ENCODE results near the gene ZNF407.

The ZNF407 gene

GRCh38 chr18:74579496-74580065, 18.1 kb upstream of the ZNF407 start:
- DNase-seq (ENCODE audit: low read depth in 2 of 2): no peak

- DNase-seq (ENCODE audit: low read depth in 2 of 2): no peak
Observed at GRCh38 chr18:74582642-74583041, 15.0 kb upstream of the ZNF407 start.

- no peak for DNase-seq (ENCODE audit: low read depth in 2 of 2)
Observed at GRCh38 chr18:74587441-74587840, 10.2 kb upstream of the ZNF407 start.

GRCh38 chr18:74589021-74589420, 8.6 kb upstream of the ZNF407 start:
- DNase-seq (ENCODE audit: low read depth in 2 of 2): no peak

GRCh38 chr18:74589811-74590210, 7.9 kb upstream of the ZNF407 start:
- DNase-seq (ENCODE audit: low read depth in 2 of 2): no peak

GRCh38 chr18:74590671-74591070, 7.0 kb upstream of the ZNF407 start:
- DNase-seq (ENCODE audit: low read depth in 2 of 2): no peak

- DNase-seq (ENCODE audit: low read depth in 2 of 2): no peak
Observed at GRCh38 chr18:74595431-74595830, 2.2 kb upstream of the ZNF407 start.

GRCh38 chr18:74597034-74597661, 522 bp upstream of the ZNF407 start:
- peak; percentile 47 to 58 for DNase-seq (ENCODE audit: low read depth in 2 of 2)

- peak; percentile 65 to 70 for DNase-seq (ENCODE audit: low read depth in 2 of 2)
Observed at GRCh38 chr18:74598350-74599001, 806 bp downstream of the ZNF407 start.

- no peak for DNase-seq (ENCODE audit: low read depth in 2 of 2)
Observed at GRCh38 chr18:74604361-74604760, 6.7 kb downstream of the ZNF407 start.

- no peak for DNase-seq (ENCODE audit: low read depth in 2 of 2)
Observed at GRCh38 chr18:74604774-74605173, 7.1 kb downstream of the ZNF407 start.

- no peak for DNase-seq (ENCODE audit: low read depth in 2 of 2)
Observed at GRCh38 chr18:74608681-74609080, 11.0 kb downstream of the ZNF407 start.

GRCh38 chr18:74609535-74609934, 11.9 kb downstream of the ZNF407 start:
- no peak for DNase-seq (ENCODE audit: low read depth in 2 of 2)

GRCh38 chr18:74610051-74610615, 12.5 kb downstream of the ZNF407 start:
- DNase-seq (ENCODE audit: low read depth in 2 of 2): no peak

GRCh38 chr18:74610860-74611259, 13.2 kb downstream of the ZNF407 start:
- DNase-seq (ENCODE audit: low read depth in 2 of 2): no peak

GRCh38 chr18:74611765-74612164, 14.1 kb downstream of the ZNF407 start:
- no peak for DNase-seq (ENCODE audit: low read depth in 2 of 2)

- no peak for DNase-seq (ENCODE audit: low read depth in 2 of 2)
Observed at GRCh38 chr18:74613381-74613780, 15.7 kb downstream of the ZNF407 start.

GRCh38 chr18:74616494-74616893, 18.8 kb downstream of the ZNF407 start:
- no peak for DNase-seq (ENCODE audit: low read depth in 2 of 2)

- DNase-seq (ENCODE audit: low read depth in 2 of 2): no peak
Observed at GRCh38 chr18:74617486-74617885, 19.8 kb downstream of the ZNF407 start.

- no peak for DNase-seq (ENCODE audit: low read depth in 2 of 2)
Observed at GRCh38 chr18:74622072-74622471, 24.4 kb downstream of the ZNF407 start.

- no peak for DNase-seq (ENCODE audit: low read depth in 2 of 2)
Observed at GRCh38 chr18:74623047-74623816, 25.6 kb downstream of the ZNF407 start.

GRCh38 chr18:74624466-74624865, 26.8 kb downstream of the ZNF407 start:
- DNase-seq (ENCODE audit: low read depth in 2 of 2): no peak

Data from stimulated activated CD8-positive, alpha-beta memory T cell treated with anti-CD3 and anti-CD28 coated beads, Interleukin-15, amount 100 ng/mL, for 48 hours (primary cell).